HG02938 (cell line): ENCODE data around the gene KHK.

Experiments
- ATAC-seq: cut with Tn5 transposase; IDR thresholded peaks from one replicate; pipeline ENCODE4 v1.9.1; 2021; ENCODE audit warnings: mild to moderate bottlenecking, moderate library complexity; ENCODE audit not compliant: unreplicated experiment

The KHK gene

GRCh38 chr2:27126252-27126710 is 39.7 kb downstream of the KHK start:
- ATAC-seq, result no peak

- ATAC-seq, result no peak
Observed at GRCh38 chr2:27127883-27128667, 41.5 kb downstream of the KHK start.

- ATAC-seq, result no peak
Observed at GRCh38 chr2:27128668-27129571, 42.3 kb downstream of the KHK start.

- no peak for ATAC-seq
Observed at GRCh38 chr2:27130396-27130795, 43.8 kb downstream of the KHK start.

- ATAC-seq, result no peak
Observed at GRCh38 chr2:27131429-27131828, 44.9 kb downstream of the KHK start.

- ATAC-seq, result no peak
Observed at GRCh38 chr2:27133195-27133875, 46.8 kb downstream of the KHK start.

GRCh38 chr2:27133905-27134780 is 47.6 kb downstream of the KHK start, which contains the start of gene PREB:
Gene PREB (minus strand): TSS chr2:27134636. CDS start chr2:27134421, 215 bp downstream.
- peak; percentile 86 for ATAC-seq

- no peak for ATAC-seq
Observed at GRCh38 chr2:27134781-27135477, 48.4 kb downstream of the KHK start.

- no peak for ATAC-seq
Observed at GRCh38 chr2:27135478-27135955, 48.9 kb downstream of the KHK start.

GRCh38 chr2:27136751-27137150 is 50.2 kb downstream of the KHK start:
- ATAC-seq, result no peak

GRCh38 chr2:27137322-27137935 is 50.9 kb downstream of the KHK start:
- ATAC-seq, result no peak

GRCh38 chr2:27138111-27138510 is 51.5 kb downstream of the KHK start:
- no peak for ATAC-seq

- ATAC-seq, result no peak
Observed at GRCh38 chr2:27139310-27139709, 52.7 kb downstream of the KHK start, which contains the start of gene PRR30. Gene PRR30 (minus strand): TSS chr2:27139410. CDS start chr2:27138329, 1,081 bp downstream.

- ATAC-seq, result no peak
Observed at GRCh38 chr2:27143285-27143684, 56.7 kb downstream of the KHK start.

GRCh38 chr2:27145682-27146081 is 59.1 kb downstream of the KHK start:
- ATAC-seq, result no peak

GRCh38 chr2:27147935-27148334 is 61.4 kb downstream of the KHK start:
- ATAC-seq, result no peak

- ATAC-seq, result no peak
Observed at GRCh38 chr2:27148801-27149439, 62.3 kb downstream of the KHK start, which contains the start of gene TCF23. Gene TCF23 (plus strand): TSS chr2:27149004. CDS start chr2:27149134, 130 bp downstream.
